ENCODE results near the gene VTI1A. TPM values are rescaled to one million over a fixed set of nuclear protein-coding genes. Genes with fewer than 3 reads are reported as not detected.

Gene VTI1A
- total and polyA plus RNA-seq, 9 donors: 7.8 to 48.2 (median 20.0) TPM

DNA sequence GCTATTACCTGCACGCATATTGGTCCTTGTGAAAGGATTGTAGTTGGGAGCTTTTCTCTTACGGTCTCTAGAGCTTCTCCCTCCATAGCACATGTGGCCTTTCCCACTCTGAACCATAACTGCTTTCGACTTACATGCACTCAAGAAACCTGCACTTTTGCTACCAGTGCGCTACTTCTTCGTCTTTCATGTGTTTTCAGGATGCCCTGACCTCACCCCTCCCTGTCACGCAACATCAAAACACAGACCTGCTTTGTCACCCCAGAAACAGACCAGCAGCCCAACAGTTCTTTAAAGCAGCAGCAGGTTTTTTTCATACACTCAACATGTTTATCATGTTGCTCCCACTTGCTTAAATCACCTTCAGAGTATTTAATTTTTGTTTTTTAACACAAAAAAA, 259.6 kb downstream of the VTI1A start:
- 94 to 97% (median 96%) methylated on average over 6 of the region's 6 CpGs for WGBS, 3 donors

DNA sequence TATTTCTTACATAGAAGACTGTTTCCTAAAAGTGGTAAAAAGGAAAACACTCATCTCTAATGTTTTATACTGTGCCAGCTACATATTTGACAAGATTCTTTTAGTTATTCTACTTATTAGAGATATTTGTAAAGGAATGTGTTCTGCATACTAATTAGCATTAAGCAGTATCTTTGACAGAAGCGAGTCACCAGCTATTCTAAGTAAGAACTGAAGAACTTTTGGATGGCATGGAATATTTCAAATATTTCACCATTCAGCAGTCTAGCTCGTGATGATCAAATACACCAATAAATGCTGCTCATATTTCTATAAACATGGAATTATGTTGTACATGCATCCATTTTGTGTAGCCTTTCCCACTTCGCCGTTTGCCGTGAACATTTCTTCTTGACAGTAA, 261.4 kb downstream of the VTI1A start:
- intact Hi-C loops (cut with DNase I): no loop called here
- Histone ChIP-seq H3K4me1 (ENCODE audit: insufficient read depth) (no peaks in the 10 kb centered on the region), H3K27me3 (no peaks in the 10 kb centered on the region), H3K27ac (no peak overlapping the region), H3K4me3 (no peak overlapping the region), H3K36me3 (no peaks in the 10 kb centered on the region), H3K9me3 (no peaks in the 10 kb centered on the region)
- no peak for TF ChIP-seq EP300 (IDR thresholded peaks at IDR 0.05)
- no peak for TF ChIP-seq POLR2A (IDR thresholded peaks at IDR 0.05)
- TF ChIP-seq, protein P1, sequence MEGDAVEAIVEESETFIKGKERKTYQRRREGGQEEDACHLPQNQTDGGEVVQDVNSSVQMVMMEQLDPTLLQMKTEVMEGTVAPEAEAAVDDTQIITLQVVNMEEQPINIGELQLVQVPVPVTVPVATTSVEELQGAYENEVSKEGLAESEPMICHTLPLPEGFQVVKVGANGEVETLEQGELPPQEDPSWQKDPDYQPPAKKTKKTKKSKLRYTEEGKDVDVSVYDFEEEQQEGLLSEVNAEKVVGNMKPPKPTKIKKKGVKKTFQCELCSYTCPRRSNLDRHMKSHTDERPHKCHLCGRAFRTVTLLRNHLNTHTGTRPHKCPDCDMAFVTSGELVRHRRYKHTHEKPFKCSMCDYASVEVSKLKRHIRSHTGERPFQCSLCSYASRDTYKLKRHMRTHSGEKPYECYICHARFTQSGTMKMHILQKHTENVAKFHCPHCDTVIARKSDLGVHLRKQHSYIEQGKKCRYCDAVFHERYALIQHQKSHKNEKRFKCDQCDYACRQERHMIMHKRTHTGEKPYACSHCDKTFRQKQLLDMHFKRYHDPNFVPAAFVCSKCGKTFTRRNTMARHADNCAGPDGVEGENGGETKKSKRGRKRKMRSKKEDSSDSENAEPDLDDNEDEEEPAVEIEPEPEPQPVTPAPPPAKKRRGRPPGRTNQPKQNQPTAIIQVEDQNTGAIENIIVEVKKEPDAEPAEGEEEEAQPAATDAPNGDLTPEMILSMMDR (IDR thresholded peaks at IDR 0.05): no peak
- no peak for DNase-seq
- 81 to 89% (median 87%) methylated on average over 5 of the region's 5 CpGs for WGBS, 3 donors

More for the DNA sequence above, 259.6 kb downstream of the VTI1A start:
- Histone ChIP-seq H3K36me3 (no peaks in the 10 kb centered on the region), H3K4me3 (no peak overlapping the region), H3K4me1 (ENCODE audit: insufficient read depth) (no peaks in the 10 kb centered on the region), H3K27ac (no peak overlapping the region), H3K9me3 (no peaks in the 10 kb centered on the region), H3K27me3 (no peaks in the 10 kb centered on the region)
- TF ChIP-seq, protein P1 (IDR thresholded peaks at IDR 0.05): no peak
- TF ChIP-seq POLR2A (IDR thresholded peaks at IDR 0.05) (no peak), EP300 (IDR thresholded peaks at IDR 0.05) (no peak)
- no peak for DNase-seq
- intact Hi-C loops (cut with DNase I): no loop called here

DNA sequence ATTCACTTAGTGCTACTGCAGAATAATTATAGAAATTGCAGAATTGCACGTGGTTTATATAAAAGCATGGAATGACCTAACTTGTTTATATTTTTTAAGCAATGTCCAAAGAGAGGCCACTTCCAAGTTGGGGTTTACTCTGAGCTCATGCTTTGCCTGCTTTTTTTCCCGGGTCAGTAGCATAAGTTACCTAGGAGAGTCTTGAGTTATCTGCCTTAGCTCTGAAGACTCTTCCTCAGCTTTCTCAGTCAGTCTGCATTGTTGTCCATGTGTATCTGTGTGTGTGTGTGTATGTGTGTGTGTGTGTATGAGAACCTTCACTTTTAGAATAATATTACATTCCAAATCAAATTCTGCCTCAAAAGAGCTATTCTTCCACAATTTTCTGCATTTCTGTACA, 263.5 kb downstream of the VTI1A start:
- Histone ChIP-seq H3K27ac (no peak overlapping the region), H3K4me1 (ENCODE audit: insufficient read depth) (no peaks in the 10 kb centered on the region), H3K4me3 (no peak overlapping the region), H3K27me3 (no peaks in the 10 kb centered on the region), H3K9me3 (no peaks in the 10 kb centered on the region), H3K36me3 (no peaks in the 10 kb centered on the region)
- intact Hi-C loops (cut with DNase I): loop anchor here in 1 of 4 donors (10.0 kb wide), 1 partner anchor 414 kb away; no protein-coding TSS in a partner anchor
- no peak for DNase-seq
- 42 to 76% (median 52%) methylated on average over 2 of the region's 2 CpGs for WGBS, 3 donors
- TF ChIP-seq, protein P1 (IDR thresholded peaks at IDR 0.05): no peak
- TF ChIP-seq EP300 (IDR thresholded peaks at IDR 0.05) (no peak), POLR2A (IDR thresholded peaks at IDR 0.05) (no peak)

DNA sequence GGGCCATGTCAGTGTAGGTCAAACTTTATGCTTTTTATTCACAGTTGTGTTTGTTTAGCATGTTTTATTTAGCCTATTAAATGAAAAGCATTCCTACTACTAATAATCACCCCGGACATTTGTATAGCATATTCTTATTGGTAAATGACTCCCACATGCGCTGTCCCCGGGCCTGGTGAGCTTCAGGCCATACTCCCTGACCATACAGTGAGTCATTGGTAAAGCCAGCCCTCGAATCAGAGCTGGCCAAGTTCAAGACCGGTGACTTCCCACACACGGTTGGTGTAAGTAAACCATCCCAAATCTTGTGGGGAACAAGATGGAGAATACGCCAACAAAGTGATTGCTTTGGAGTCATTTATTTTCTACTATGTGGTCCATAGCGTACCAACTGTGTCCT, 264.4 kb downstream of the VTI1A start:
- WGBS, 3 donors: 89 to 92% (median 91%) methylated on average over 8 of the region's 8 CpGs
- no peak overlapping the region for H3K4me3 ChIP-seq
- no peak overlapping the region for H3K27ac ChIP-seq
- no peaks in the 10 kb centered on the region for H3K27me3 ChIP-seq
- DNase-seq: no peak
- H3K4me1 ChIP-seq (ENCODE audit: insufficient read depth): no peaks in the 10 kb centered on the region
- H3K36me3 ChIP-seq: no peaks in the 10 kb centered on the region
- TF ChIP-seq, protein P1 (IDR thresholded peaks at IDR 0.05): no peak
- TF ChIP-seq POLR2A (IDR thresholded peaks at IDR 0.05) (no peak), EP300 (IDR thresholded peaks at IDR 0.05) (no peak)
- no peaks in the 10 kb centered on the region for H3K9me3 ChIP-seq
- intact Hi-C loops (cut with DNase I): loop anchor here in 1 of 4 donors (10.0 kb wide), 1 partner anchor 413 kb away; no protein-coding TSS in a partner anchor

Data from ovary (tissue), 9 donors.